ENCODE results near the gene UBAP2L.
A peak's percentile ranks its signal among the peaks of the same experiment; 100 is the strongest.
"Not testable (repeated sequence)": the region's sequence is repeated elsewhere in the genome, so short reads cannot be mapped to it uniquely, and the experiment has no call there.

The UBAP2L gene

DNA sequence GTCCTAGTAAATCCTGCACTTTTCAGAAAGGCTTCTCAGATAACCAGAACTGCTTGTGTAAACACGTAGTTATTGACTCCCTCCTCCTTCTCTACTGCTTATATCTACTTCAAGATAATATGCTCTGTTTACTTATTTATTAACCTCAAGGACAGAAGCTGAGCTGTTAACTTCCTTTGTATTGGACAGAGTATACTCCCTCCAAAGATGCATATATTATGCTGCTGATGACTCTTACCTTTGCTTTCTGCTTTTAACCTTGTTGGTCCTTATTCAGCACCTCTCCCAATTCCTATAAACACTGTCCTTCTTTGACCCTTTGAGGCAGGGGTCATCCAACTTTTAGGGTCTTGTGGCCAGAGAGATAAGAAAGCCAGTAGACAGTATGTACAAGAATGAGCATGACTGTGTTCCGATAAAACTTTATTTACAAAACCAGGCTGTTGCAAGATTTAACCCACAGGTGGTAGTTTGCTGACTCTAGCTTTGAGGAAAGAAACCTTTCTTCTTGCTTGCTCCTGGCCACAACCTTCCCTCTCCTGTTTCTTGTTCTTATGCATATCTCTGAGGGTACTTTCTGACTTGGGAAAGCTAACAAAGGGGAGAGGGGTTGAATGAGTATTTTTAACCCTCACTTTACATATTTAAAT is 33.8 kb upstream of the UBAP2L start:
- Mint-ChIP-seq H3K36me3 (peaks cover 1% of the 10 kb centered on the region), H3K27ac (no peak overlapping the region), H3K4me1 (ENCODE audit: low read depth) (peaks cover 4% of the 10 kb centered on the region), H3K27me3 (no peaks in the 10 kb centered on the region), H3K4me3 (no peak overlapping the region), H3K9me3 (ENCODE audit: low read depth) (no peaks in the 10 kb centered on the region)

DNA sequence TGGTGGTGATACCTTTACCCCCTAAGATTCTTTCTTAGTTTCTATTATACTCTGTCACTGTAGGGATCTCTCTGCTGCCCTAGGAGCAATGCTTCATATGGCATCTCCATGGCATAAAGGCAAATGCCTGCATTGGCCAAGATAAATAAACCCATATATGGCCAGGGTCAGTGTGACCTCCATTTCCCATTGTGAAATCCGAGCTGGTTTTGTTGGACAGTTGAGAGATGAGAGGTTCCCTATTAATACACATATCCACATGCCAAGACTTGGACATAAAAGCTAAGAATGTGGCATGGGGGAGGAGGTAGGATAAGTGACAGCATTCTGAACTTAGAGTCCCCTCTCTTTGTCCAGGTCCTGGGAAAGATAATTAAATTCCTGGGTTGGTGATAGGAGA is 30.2 kb upstream of the UBAP2L start:
- H3K36me3 Mint-ChIP-seq: no peaks in the 10 kb centered on the region
- no peak overlapping the region for H3K27ac Mint-ChIP-seq
- no peaks in the 10 kb centered on the region for H3K27me3 Mint-ChIP-seq

DNA sequence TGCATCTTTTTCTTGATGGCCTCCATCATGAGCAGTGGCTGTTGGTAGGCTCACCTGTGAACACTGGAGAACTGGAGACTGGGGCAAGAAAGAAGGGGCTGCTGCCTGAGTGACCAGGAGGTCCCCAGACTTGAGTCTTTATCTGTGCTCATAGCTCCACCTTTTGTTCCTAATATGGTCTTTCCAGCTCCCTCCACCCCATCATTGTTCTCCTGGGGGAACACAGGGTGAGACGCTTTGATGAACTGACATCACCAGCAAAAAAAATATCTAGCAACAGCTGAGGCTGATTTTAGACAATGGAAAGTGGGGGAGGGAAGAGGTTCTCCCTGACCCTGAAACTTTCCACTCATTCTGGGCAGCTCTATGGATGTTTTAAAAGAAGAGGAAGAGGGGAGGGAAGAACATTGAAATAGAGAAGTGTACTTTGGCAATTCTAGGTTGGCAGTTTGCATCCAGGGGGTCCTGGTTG is 28.7 kb upstream of the UBAP2L start, which contains the start of gene TPM3:
Gene TPM3 (minus strand): TSS at position 111 of the 472 bp plus-strand sequence. CDS start 82 bp downstream, at position 29.
- Mint-ChIP-seq H3K9me3 (ENCODE audit: low read depth) (no peaks in the 10 kb centered on the region), H3K36me3 (no peaks in the 10 kb centered on the region), H3K27ac (no peak within 1 kb of the TSS), H3K27me3 (no peaks in the 10 kb centered on the region), H3K4me3 (no peak within 1 kb of the TSS), H3K4me1 (ENCODE audit: low read depth) (no peaks in the 10 kb centered on the region)

More for the DNA sequence above, 30.2 kb upstream of the UBAP2L start:
- Mint-ChIP-seq H3K4me1 (ENCODE audit: low read depth) (no peaks in the 10 kb centered on the region), H3K4me3 (no peak overlapping the region), H3K9me3 (ENCODE audit: low read depth) (no peaks in the 10 kb centered on the region)

DNA sequence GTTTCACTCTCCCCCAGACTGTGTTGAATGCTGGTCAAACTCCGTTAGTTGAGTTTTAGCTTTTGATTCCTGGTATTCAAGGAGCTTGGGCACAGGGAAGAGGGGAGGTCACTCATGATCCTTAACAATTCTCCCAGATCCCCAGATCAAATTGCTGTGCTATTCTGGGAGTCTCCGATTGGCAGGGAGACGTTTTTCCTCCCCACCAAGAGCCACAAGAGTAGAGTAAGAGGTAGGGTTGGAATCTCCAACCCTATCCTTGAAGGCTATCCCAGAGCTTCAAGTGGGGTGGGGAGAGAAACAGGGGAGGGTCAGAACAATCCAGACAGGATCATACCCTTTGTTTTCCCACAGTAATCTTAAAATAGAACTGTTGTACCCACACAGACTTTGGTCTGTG is 28.3 kb upstream of the UBAP2L start:
- H3K4me1 Mint-ChIP-seq (ENCODE audit: low read depth): no peaks in the 10 kb centered on the region
- H3K4me3 Mint-ChIP-seq: no peak overlapping the region
- no peak overlapping the region for H3K27ac Mint-ChIP-seq
- no peaks in the 10 kb centered on the region for H3K27me3 Mint-ChIP-seq
- no peaks in the 10 kb centered on the region for H3K9me3 Mint-ChIP-seq (ENCODE audit: low read depth)
- H3K36me3 Mint-ChIP-seq: no peaks in the 10 kb centered on the region

DNA sequence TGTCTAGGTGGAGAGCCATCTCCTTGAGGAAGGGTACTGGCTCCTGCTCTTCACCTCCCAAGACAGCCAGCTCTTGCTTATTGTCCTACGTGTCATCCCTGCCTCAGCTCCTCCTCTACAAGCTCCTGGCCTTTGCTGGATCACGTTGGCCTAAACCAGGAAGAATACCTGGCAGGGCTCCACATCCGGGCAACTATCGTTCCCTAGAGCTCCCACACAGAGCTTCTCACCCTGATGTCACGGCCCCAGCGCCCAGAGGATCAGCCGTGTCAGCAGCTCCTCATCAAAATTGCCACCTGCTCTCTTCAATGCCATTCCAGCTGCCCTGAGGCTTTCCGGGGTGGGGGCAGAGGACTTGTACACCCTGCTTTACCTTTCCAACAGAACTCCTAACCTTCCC is 26.9 kb upstream of the UBAP2L start:
- Mint-ChIP-seq H3K4me3 (no peak overlapping the region), H3K9me3 (ENCODE audit: low read depth) (no peaks in the 10 kb centered on the region), H3K27me3 (no peaks in the 10 kb centered on the region), H3K27ac (no peak overlapping the region), H3K36me3 (no peaks in the 10 kb centered on the region), H3K4me1 (ENCODE audit: low read depth) (peaks cover 1% of the 10 kb centered on the region)

DNA sequence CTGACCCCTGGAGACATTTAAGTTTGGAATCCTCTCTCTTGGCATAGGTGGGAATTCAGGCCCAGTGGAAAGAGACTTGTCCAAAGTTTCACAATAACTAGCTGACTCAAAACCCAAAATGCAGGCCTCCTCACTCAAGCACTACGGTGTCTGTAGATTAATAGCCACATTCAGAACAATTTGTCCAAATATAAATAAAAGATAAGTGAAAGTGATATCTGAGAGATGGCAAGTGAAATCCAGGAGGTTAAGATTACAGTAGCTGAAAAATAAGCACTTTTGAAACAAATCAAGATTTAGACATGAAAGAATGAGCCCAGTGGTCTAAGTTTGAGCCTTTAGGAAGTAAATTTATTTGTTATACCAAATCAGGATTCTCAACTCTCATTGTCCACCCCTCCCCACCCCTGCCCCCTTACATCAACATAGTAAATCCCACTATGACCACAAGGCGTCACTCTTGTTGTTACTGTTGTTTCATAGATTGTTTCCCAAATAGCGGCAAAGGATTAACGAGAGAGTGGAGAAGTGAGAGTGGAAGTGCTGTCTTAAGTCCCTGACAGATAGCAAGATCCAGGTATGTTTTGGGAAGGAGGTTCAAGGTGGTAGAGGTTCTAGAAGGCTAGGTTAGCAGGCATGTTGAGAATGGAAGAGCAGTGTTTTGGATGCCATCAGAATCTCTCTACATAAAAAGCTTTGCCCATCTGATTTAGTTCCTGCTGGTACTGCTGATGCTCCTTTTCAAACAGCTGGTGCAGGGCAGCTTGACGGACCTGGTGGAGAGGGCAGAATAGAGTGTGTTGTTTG is 21.8 kb upstream of the UBAP2L start:
- Mint-ChIP-seq H3K9me3 (ENCODE audit: low read depth) (no peaks in the 10 kb centered on the region), H3K4me1 (ENCODE audit: low read depth) (peaks cover 1% of the 10 kb centered on the region), H3K4me3 (no peak overlapping the region), H3K27me3 (no peaks in the 10 kb centered on the region), H3K27ac (no peak overlapping the region), H3K36me3 (no peaks in the 10 kb centered on the region)

DNA sequence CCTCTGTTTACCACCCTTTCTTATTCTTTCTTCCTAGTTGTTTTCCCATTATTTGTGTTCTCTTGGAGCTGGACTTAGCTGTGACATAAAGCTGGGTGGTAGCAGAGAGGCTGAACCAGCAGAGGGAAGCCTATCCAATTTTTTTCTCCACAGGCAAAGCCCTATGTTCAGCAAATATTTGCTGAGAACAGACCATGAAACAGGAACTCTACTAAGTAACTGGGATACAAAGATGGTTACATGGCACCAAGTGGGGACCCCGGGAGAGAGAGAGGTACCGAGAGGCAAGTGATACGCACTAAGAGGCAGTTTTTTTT is 21.2 kb upstream of the UBAP2L start:
- Mint-ChIP-seq H3K4me1 (ENCODE audit: low read depth) (peaks cover 1% of the 10 kb centered on the region), H3K27me3 (no peaks in the 10 kb centered on the region)

DNA sequence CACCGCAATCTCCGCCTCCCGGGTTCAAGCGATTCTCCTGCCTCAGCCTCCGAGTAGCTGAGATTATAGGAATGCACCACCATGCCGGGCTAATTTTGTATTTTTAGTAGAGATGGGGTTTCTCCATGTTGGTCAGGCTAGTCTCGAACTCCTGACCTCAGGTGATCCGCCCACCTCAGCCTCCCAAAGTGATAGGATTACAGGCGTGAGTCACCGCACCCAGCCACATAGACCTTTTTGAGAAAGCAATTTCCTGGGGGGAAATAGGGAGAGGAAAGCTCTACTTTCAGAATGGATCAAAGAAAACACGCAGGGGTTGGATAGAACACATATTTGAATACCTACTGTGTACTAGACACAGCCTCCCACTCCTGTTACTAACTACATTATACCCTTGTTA is 15.0 kb upstream of the UBAP2L start:
- Mint-ChIP-seq H3K27ac (peak overlapping the region; percentile 93), H3K4me3 (peak overlapping the region; percentile 40), H3K4me1 (ENCODE audit: low read depth) (peaks cover 25% of the 10 kb centered on the region)
- H3K27me3 Mint-ChIP-seq; H3K9me3 Mint-ChIP-seq (ENCODE audit: low read depth); H3K36me3 Mint-ChIP-seq: not testable (repeated sequence)

More for the DNA sequence above, 21.2 kb upstream of the UBAP2L start:
- Mint-ChIP-seq H3K36me3 (no peaks in the 10 kb centered on the region), H3K27ac (no peak overlapping the region), H3K9me3 (ENCODE audit: low read depth) (no peaks in the 10 kb centered on the region), H3K4me3 (no peak overlapping the region)

DNA sequence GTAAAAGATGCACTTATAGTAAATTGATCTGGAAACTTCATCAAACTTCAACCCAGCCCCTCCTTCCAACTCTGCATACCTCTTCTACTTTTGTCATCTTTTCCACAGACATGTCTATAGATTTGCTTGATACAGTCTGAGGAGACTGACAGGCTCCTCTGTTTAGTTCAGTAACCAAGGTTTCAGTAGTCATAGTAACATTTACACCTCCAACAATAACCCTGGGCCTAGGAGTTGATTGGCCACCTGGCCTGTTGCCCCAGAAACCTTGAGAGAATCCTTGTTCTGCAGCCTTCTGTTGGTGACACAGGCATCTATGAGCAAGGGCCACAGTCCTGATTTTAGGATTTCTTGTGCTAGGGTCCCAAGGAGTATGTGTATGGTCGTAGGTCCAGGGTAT is 14.6 kb upstream of the UBAP2L start, which contains the start of gene CFAP141:
Gene CFAP141 (minus strand): TSS at position 138 of the 400 bp plus-strand sequence. CDS start 26 bp downstream, at position 112.
- Mint-ChIP-seq H3K9me3 (ENCODE audit: low read depth) (no peaks in the 10 kb centered on the region), H3K27ac (peak within 1 kb of the TSS; percentile 93), H3K4me1 (ENCODE audit: low read depth) (peaks cover 25% of the 10 kb centered on the region), H3K27me3 (no peaks in the 10 kb centered on the region), H3K4me3 (peak within 1 kb of the TSS; percentile 40), H3K36me3 (peaks cover 5% of the 10 kb centered on the region)

DNA sequence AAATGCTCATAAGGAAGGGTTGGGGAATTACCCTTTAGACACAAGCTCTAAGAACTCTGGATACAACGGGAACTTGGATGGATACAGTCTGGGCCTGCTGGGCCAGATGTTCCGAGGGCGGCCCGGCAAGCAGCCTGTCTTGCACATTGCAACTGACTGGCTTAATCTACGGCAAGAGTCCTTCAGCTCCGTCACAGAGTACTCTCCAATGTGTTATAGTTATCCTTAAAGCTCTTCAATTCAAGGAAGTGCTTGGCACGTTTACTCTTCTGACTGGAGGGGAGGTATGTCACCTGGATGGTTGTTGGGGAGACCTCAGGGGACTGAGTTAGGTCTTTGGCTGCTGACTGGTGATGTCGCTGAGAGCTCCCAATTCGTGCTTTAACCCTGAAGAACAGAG is 13.5 kb upstream of the UBAP2L start:
- peak overlapping the region; percentile 89 for H3K27ac Mint-ChIP-seq
- no peak overlapping the region for H3K4me3 Mint-ChIP-seq
- peaks cover 25% of the 10 kb centered on the region for H3K4me1 Mint-ChIP-seq (ENCODE audit: low read depth)
- peaks cover 5% of the 10 kb centered on the region for H3K36me3 Mint-ChIP-seq
- H3K9me3 Mint-ChIP-seq (ENCODE audit: low read depth): no peaks in the 10 kb centered on the region
- no peaks in the 10 kb centered on the region for H3K27me3 Mint-ChIP-seq

DNA sequence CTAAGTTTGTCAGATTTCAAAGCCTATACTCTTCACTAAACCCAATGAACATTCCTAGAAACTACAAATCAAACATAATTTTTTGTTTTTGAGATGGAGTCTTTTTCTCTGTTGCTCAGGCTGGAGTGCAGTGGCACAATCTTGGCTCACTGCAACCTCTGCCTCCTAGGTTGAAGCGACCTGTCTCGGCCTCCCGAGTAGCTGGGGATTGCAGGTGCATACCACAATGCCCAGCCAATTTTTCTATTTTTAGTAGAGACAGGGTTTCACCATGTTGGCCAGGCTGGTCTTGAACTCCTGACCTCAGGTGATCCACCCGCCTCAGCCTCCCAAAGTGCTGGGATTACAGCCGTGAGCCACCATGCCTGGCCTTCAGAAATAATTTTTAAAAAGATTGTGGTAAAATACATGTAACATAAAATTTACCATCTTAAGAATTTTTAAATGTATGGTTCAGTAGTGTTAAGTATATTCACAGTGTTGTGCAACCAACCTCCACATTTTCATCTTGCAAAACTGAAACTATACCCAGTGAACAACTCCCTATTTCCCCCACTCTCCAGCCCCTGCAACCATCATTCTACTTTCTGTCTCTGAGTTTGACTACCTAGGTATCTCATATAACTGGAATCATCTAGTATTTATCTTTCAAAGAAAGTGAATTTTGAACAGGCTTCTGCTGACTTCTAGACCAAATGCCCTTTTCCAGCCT is 11.9 kb upstream of the UBAP2L start:
- peaks cover 5% of the 10 kb centered on the region for H3K36me3 Mint-ChIP-seq
- H3K9me3 Mint-ChIP-seq (ENCODE audit: low read depth): no peaks in the 10 kb centered on the region
- H3K27me3 Mint-ChIP-seq: no peaks in the 10 kb centered on the region
- no peak overlapping the region for H3K4me3 Mint-ChIP-seq
- H3K4me1 Mint-ChIP-seq (ENCODE audit: low read depth): peaks cover 33% of the 10 kb centered on the region
- H3K27ac Mint-ChIP-seq: peak overlapping the region; percentile 72

DNA sequence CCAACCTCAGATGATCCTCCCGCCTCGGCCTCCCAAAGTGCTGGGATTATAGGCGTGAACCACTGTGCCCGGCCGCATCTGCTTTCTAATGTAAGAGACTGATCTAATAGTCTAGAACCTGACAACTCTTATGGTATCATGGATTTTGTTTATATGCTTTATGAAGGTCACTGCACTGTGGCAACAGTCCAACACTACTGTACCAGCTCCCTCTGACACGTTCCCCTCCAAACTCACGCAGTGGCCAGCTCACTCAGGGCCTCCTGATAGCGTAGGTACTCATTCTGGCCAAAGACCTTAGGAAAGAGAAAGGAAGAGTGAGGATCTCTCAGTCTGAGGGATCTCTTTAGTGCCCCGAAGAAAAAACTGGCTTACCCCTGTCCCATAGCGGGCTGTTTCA is 8.7 kb upstream of the UBAP2L start:
- Mint-ChIP-seq H3K36me3 (peaks cover 7% of the 10 kb centered on the region), H3K27ac (peak overlapping the region; percentile 79), H3K4me1 (ENCODE audit: low read depth) (peaks cover 30% of the 10 kb centered on the region)

DNA sequence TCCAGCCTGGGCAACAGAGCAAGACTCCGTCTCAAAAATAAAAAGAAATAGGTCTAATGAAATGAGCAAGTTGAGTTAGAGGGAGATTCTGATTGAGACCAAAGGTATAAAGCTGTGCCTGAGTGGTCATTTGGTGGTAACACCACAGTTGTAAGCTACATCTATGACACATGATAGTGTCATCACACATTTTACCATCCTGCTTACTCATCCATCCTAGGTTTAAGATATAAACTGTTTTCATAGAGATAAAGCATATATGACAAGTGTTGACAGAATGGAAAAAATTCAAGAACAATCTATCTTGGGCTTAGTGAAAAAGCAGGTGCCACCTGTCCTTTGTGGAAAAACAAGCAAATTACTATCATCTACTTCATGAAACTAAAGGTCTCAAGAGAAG is 7.5 kb upstream of the UBAP2L start:
- peak overlapping the region; percentile 38 for H3K4me3 Mint-ChIP-seq
- peaks cover 36% of the 10 kb centered on the region for H3K4me1 Mint-ChIP-seq (ENCODE audit: low read depth)
- no peaks in the 10 kb centered on the region for H3K27me3 Mint-ChIP-seq
- H3K27ac Mint-ChIP-seq: peak overlapping the region; percentile 93
- H3K9me3 Mint-ChIP-seq (ENCODE audit: low read depth): no peaks in the 10 kb centered on the region
- H3K36me3 Mint-ChIP-seq: peaks cover 5% of the 10 kb centered on the region

More for the DNA sequence above, 8.7 kb upstream of the UBAP2L start:
- H3K9me3 Mint-ChIP-seq (ENCODE audit: low read depth): no peaks in the 10 kb centered on the region
- H3K27me3 Mint-ChIP-seq: no peaks in the 10 kb centered on the region
- H3K4me3 Mint-ChIP-seq: no peak overlapping the region

DNA sequence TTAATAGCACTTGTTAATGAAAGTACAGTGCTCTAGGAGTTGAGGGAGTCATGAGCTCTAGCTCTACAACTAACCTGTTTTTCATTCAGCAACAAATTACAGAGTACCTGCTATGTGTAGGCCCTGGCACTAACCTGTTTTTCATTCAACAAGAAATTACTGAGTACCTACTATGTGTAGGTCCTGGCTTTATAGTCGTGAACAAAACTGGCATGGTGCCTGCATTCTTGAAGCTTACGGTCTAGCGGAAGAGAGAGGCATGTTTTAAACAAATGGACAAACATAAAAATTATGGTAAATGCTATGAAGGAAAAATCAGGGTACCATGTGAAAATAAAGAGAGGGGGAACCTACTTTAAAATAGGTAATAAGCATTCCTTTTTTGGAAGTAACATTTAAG is 2.2 kb upstream of the UBAP2L start:
- Mint-ChIP-seq H3K27me3 (no peaks in the 10 kb centered on the region), H3K27ac (peak overlapping the region; percentile 99), H3K9me3 (ENCODE audit: low read depth) (no peaks in the 10 kb centered on the region), H3K4me3 (peak overlapping the region; percentile 98), H3K36me3 (peaks cover 24% of the 10 kb centered on the region), H3K4me1 (ENCODE audit: low read depth) (peaks cover 55% of the 10 kb centered on the region)

DNA sequence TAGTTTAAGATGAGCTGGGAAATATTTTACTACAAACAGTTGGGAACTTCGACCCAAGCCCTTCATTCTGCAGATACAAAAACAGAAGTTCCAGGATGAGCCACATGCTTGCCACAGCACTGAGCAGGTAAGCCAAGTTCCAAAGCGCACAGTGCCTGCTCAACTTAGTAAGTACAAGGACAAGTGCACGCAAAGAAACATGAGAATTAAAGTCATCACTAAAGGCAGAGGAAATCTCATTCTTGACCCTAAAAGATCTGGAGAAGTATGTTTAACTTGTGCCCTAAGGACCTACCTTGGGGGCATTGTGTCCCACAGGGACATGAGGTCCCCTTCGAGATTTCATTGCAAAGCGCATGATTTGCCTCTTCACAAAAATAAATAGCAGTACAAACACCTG is 1.2 kb upstream of the UBAP2L start:
- no peaks in the 10 kb centered on the region for H3K9me3 Mint-ChIP-seq (ENCODE audit: low read depth)
- H3K36me3 Mint-ChIP-seq: peaks cover 20% of the 10 kb centered on the region
- peak overlapping the region; percentile 99 for H3K27ac Mint-ChIP-seq
- H3K27me3 Mint-ChIP-seq: no peaks in the 10 kb centered on the region
- H3K4me1 Mint-ChIP-seq (ENCODE audit: low read depth): peaks cover 55% of the 10 kb centered on the region
- H3K4me3 Mint-ChIP-seq: peak overlapping the region; percentile 98

Measured in activated naive CD8-positive, alpha-beta T cell (primary cell).